K562 (cell line): ENCODE data around the gene CCDC88A. TPM values are rescaled to one million over a fixed set of nuclear protein-coding genes. Genes with fewer than 3 reads are reported as not detected.

Experiments
- ATAC-seq: fragments of 200-7000 bp; cut with Tn5 transposase; 3 replicates; pipeline ENCODE4 v1.9.1; 2020; ENCODE audit warnings: moderate library complexity
- BruUV-seq: library from RNA; stranded (reverse); fragments of 400-500 nt; replicated peaks from 2 replicates; lab custom pipeline; 2021; lab: Mats Ljungman, UMichigan
- CTCF ChIA-PET: fragments of 300-600 bp; formaldehyde crosslinking; extraction: SDS; loops from one replicate; lab custom pipeline; 2021; ENCODE audit warnings: low intra/inter-chr PET ratio; lab: Yijun Ruan, JAX
- POLR2A ChIA-PET: fragments of 300-600, 350-650 bp; sonication (Branson Sonifier 250); formaldehyde crosslinking; extraction: SDS; loops from one replicate; lab custom pipeline; 2021; ENCODE audit warnings: antibody characterized with exemption, inconsistent platforms; lab: Yijun Ruan, JAX
- DNase-seq, 4 experiments: peaks; one replicate each; pipeline versions ENCODE4 v3.0.0 to v3.0.0-alpha.2; 2011 to 2018; ENCODE audit warnings: low spot score in 3 of 4, mixed read lengths in 3 of 4; ENCODE audit errors: extremely low read depth in 1 of 4
- FAIRE-seq: peaks from 2 replicates; lab custom pipeline; 2011; peaks lifted over from hg19 to GRCh38; lab: Jason Lieb, UNC
- H2AFZ ChIP-seq: 2 replicates; pipeline ENCODE4 v1.6.0; 2011; ENCODE audit warnings: low read depth, low read length, control low read depth, inconsistent platforms
- H3K27ac ChIP-seq: fragments of 200-600 bp; 3 replicates; pipeline ENCODE4 v1.8.0; 2011; ENCODE audit warnings: low read depth, mild to moderate bottlenecking, control low read depth, inconsistent platforms, low read length, moderate library complexity, mixed read lengths; ENCODE audit errors: extremely low read depth
- H3K27me3 ChIP-seq, 2 experiments: fragments of 300-600 bp in 1 of 2; 2 replicates in 1 of 2; 3 replicates in 1 of 2; pipeline versions ENCODE4 v1.6.0 to v1.8.0; 2011; ENCODE audit warnings: inconsistent platforms in 2 of 2, low read length in 2 of 2, mild to moderate bottlenecking in 1 of 2, mixed read lengths in 1 of 2, moderate library complexity in 1 of 2; ENCODE audit not compliant: control insufficient read depth in 2 of 2, insufficient read depth in 2 of 2
- H3K36me3 ChIP-seq: fragments of 300-600 bp; 3 replicates; pipeline ENCODE4 v1.8.0; 2011; ENCODE audit warnings: mild to moderate bottlenecking, low read length, inconsistent platforms; ENCODE audit not compliant: control insufficient read depth, insufficient read depth
- H3K4me1 ChIP-seq, 2 experiments: fragments of 200-600 bp in 1 of 2; replicated peaks in 1 of 2; 2 replicates in 1 of 2; 3 replicates in 1 of 2; pipeline versions ENCODE4 v1.5.1 to v1.8.0; 2011; ENCODE audit warnings: inconsistent platforms in 2 of 2, low read length in 2 of 2, mild to moderate bottlenecking in 1 of 2, mixed read lengths in 1 of 2, moderate library complexity in 1 of 2; ENCODE audit not compliant: control insufficient read depth in 2 of 2, insufficient read depth in 2 of 2
- H3K4me2 ChIP-seq: 2 replicates; pipeline ENCODE4 v1.6.1; 2011; ENCODE audit warnings: low read length, control low read depth, inconsistent platforms, mixed read lengths; ENCODE audit not compliant: insufficient read depth
- H3K4me3 ChIP-seq: fragments of 200-600 bp; sonication (generic), shearing (Covaris generic); 2 replicates; pipeline ENCODE4 v1.5.1; 2016; ENCODE audit warnings: control low read depth, inconsistent platforms
- H3K79me2 ChIP-seq: fragments of 200-600 bp; 3 replicates; pipeline ENCODE4 v1.8.0; 2011; ENCODE audit warnings: low read length, inconsistent platforms; ENCODE audit not compliant: control insufficient read depth, insufficient read depth
- H3K9ac ChIP-seq, 2 experiments: 2 replicates each; pipeline versions ENCODE4 v1.6.0 to v1.6.1; 2011; ENCODE audit warnings: low read depth in 2 of 2, low read length in 2 of 2, control low read depth in 1 of 2, inconsistent platforms in 1 of 2, mild to moderate bottlenecking in 1 of 2, mixed read lengths in 1 of 2; ENCODE audit not compliant: insufficient read depth in 1 of 2
- H3K9me1 ChIP-seq: one replicate; pipeline ENCODE4 v1.6.0; 2011; ENCODE audit warnings: inconsistent platforms, mild to moderate bottlenecking, low read length, moderate library complexity; ENCODE audit not compliant: control insufficient read depth, insufficient read depth
- H3K9me3 ChIP-seq: replicated peaks from 2 replicates; pipeline ENCODE4 v1.5.1; 2011; ENCODE audit warnings: low read depth, low read length, inconsistent platforms; ENCODE audit not compliant: control insufficient read depth, insufficient read depth
- H4K20me1 ChIP-seq: replicated peaks from 2 replicates; pipeline ENCODE4 v1.6.1; 2011; ENCODE audit warnings: low read length, inconsistent platforms, mixed read lengths; ENCODE audit not compliant: control insufficient read depth, insufficient read depth
- CLOCK ChIP-seq: fragments of 250-450 bp; sonication (Bioruptor Pico); IDR thresholded peaks from 2 replicates; pipeline ENCODE4 v1.4.0; 2020; ENCODE audit warnings: mild to moderate bottlenecking, moderate library complexity, borderline replicate concordance
- DEAF1 ChIP-seq: fragments of 450-650 bp; formaldehyde crosslinking; IDR thresholded peaks from 2 replicates; pipeline ENCODE4 v1.4.0; 2020; ENCODE audit warnings: mild to moderate bottlenecking, moderate library complexity
- EZH2 ChIP-seq: IDR thresholded peaks from 2 replicates; pipeline ENCODE4 v1.6.1; 2012; ENCODE audit warnings: low read depth, mild to moderate bottlenecking, inconsistent platforms, low read length, borderline replicate concordance
- GTF2F1 ChIP-seq: IDR thresholded peaks from 2 replicates; pipeline ENCODE4 v1.6.1; 2011; ENCODE audit warnings: low read depth, low read length, improper control_type of control experiment
- PCBP1 ChIP-seq: fragments of 200-400 bp; formaldehyde crosslinking; IDR thresholded peaks from 2 replicates; pipeline ENCODE4 v1.6.1; 2018; ENCODE audit warnings: mild to moderate bottlenecking, low read depth, low read length; ENCODE audit not compliant: poor library complexity, severe bottlenecking
- PRDM10 ChIP-seq: fragments of 450-650 bp; IDR thresholded peaks from 2 replicates; pipeline ENCODE4 v1.6.1; 2018; ENCODE audit not compliant: partially characterized antibody
- ZNF41 ChIP-seq: fragments of 250-450 bp; sonication (Bioruptor Pico); conservative IDR thresholded peaks from 2 replicates; pipeline ENCODE4 v1.4.0; 2020; ENCODE audit warnings: mild to moderate bottlenecking
- ZNF668 ChIP-seq: fragments of 250-450 bp; sonication (Bioruptor Pico); IDR thresholded peaks from 2 replicates; pipeline ENCODE4 v1.8.0; 2022; ENCODE audit warnings: mild to moderate bottlenecking, inconsistent platforms
- in situ Hi-C: fragments of 300-500 bp; cut with MboI; formaldehyde crosslinking; loops from 4 replicates; pipeline ENCODE4 v1.15.0; 2018; ENCODE audit warnings: inconsistent platforms, mixed read lengths
- intact Hi-C: fragments of 100-400 bp; cut with micrococcal nuclease; formaldehyde crosslinking; loops from 2 replicates; pipeline ENCODE4 v1.14.2; 2022
- polyA plus RNA-seq, 8 experiments: library from polyadenylated mRNA; depleted of rRNA in 4 of 8; stranded (reverse) in 5 of 8; unstranded in 3 of 8; fragments of >200 nt; fragmentation: Nextera tagmentation in 2 of 8; fragmentation: Illumina TruSeq in 1 of 8; extraction: Ambion mirVana in 2 of 8; extraction: Trizol in 1 of 8; gene quantifications; 2 replicates each; pipeline versions ENCODE4 v1.2.1 to v1.2.3, GENCODE V29; 2011 to 2014; ENCODE audit warnings: inconsistent platforms in 1 of 8, missing spikeins in 1 of 8
- total RNA-seq, 7 experiments: library from RNA; depleted of rRNA in 6 of 7; stranded (reverse); fragments of >200 nt in 6 of 7; fragmentation: Illumina TruSeq in 2 of 7; extraction: Trizol in 2 of 7; gene quantifications; 2 replicates each; pipeline versions ENCODE4 v1.2.1 to v1.2.3, GENCODE V29; 2011 to 2021; ENCODE audit warnings: low replicate concordance in 1 of 7

Gene CCDC88A
- total and polyA plus RNA-seq, 9 of the 15 experiments (the other 6 are each of a cell fraction or from before 2014, with no cell fraction given), result 29.3 to 102 (median 55.6) TPM

- H2AFZ ChIP-seq, result no peak overlapping the region
- DNase-seq (no peak), FAIRE-seq (no peak), ATAC-seq (no peak)
- no peak overlapping the region for H3K4me2 ChIP-seq
- no peak overlapping the region for H3K9ac ChIP-seq
- no peak overlapping the region for H3K27ac ChIP-seq
- POLR2A ChIA-PET, result interaction anchor here (1.4 to 2.6 kb wide), 2 partner anchors 9 to 12 kb away, joined by 4 to 7 read pairs; no protein-coding TSS in a partner anchor
- no peaks in the 10 kb centered on the region for H4K20me1 ChIP-seq
- intact Hi-C loops, result no loop called here
- no peak for TF ChIP-seq CLOCK (CRISPR knock-in tag)
- TF ChIP-seq PRDM10, result no peak
- TF ChIP-seq ZNF668 (CRISPR knock-in tag), result no peak
- TF ChIP-seq PCBP1, result no peak
- TF ChIP-seq ZNF41 (CRISPR knock-in tag), result no peak
- no peak for TF ChIP-seq GTF2F1
- TF ChIP-seq EZH2, result no peak
- no peak for TF ChIP-seq DEAF1 (CRISPR knock-in tag)
- peaks cover 74% of the 10 kb centered on the region for H3K36me3 ChIP-seq
- no peaks in the 10 kb centered on the region for H3K9me1 ChIP-seq
- H3K79me2 ChIP-seq, result no peaks in the 10 kb centered on the region
- in situ Hi-C loops, result no loop called here
- no peaks in the 10 kb centered on the region; a peak in 1 of 5 replicates for H3K4me1 ChIP-seq
- H3K27me3 ChIP-seq, result no peaks in the 10 kb centered on the region
- CTCF ChIA-PET, result no interaction called here
- H3K9me3 ChIP-seq, result no peaks in the 10 kb centered on the region
- BruUV-seq, result no TSS peak
- no peak overlapping the region for H3K4me3 ChIP-seq
Measured at GRCh38 chr2:55296393-55296792, 123.3 kb downstream of the CCDC88A start.
